IMR-90 (cell line): ENCODE measurements around the gene HAUS7. TPM values are rescaled to one million over a fixed set of nuclear protein-coding genes. Genes with fewer than 3 reads are reported as not detected.

Experiments used
- ATAC-seq: fragments of 200-7000 bp; cut with Tn5 transposase; 2 replicates; pipeline ENCODE4 v1.9.1; 2020; ENCODE audit warnings: low read depth, mild to moderate bottlenecking, moderate library complexity
- BruUV-seq: library from RNA; stranded (reverse); fragments of 400-500 nt; replicated peaks from 2 replicates; lab custom pipeline; 2021; lab: Mats Ljungman, UMichigan
- CTCF ChIA-PET: fragments of 300-600 bp; formaldehyde crosslinking; extraction: SDS; loops from one replicate; lab custom pipeline; 2021; ENCODE audit warnings: antibody characterized with exemption; lab: Yijun Ruan, JAX
- POLR2A ChIA-PET: fragments of 300-600 bp; sonication (Branson Sonifier 250); formaldehyde crosslinking; loops from one replicate; lab custom pipeline; 2022; ENCODE audit warnings: antibody characterized with exemption; ENCODE audit not compliant: unreplicated experiment; lab: Charles Lee
- DNase-seq: peaks from one replicate; pipeline ENCODE4 v3.0.0; 2013
- H2AFZ ChIP-seq: replicated peaks from 2 replicates; pipeline ENCODE3; 2013; ENCODE audit warnings: low read length, mild to moderate bottlenecking; ENCODE audit not compliant: poor library complexity
- H2AK5ac ChIP-seq: 2 replicates; pipeline ENCODE4 v1.6.1; 2013; ENCODE audit warnings: low read depth, low read length, inconsistent platforms
- H2AK9ac ChIP-seq: replicated peaks from 2 replicates; pipeline ENCODE3; 2013; ENCODE audit warnings: mild to moderate bottlenecking, low read depth, low read length, moderate library complexity; ENCODE audit not compliant: poor library complexity
- H2BK120ac ChIP-seq: 2 replicates; pipeline ENCODE4 v1.6.1; 2013; ENCODE audit warnings: low read depth, low read length, inconsistent platforms
- H2BK15ac ChIP-seq: 3 replicates; pipeline ENCODE4 v1.6.1; 2013; ENCODE audit warnings: low read depth, low read length, inconsistent platforms
- H2BK20ac ChIP-seq: 2 replicates; pipeline ENCODE4 v1.6.1; 2013; ENCODE audit warnings: low read depth, mild to moderate bottlenecking, inconsistent platforms, low read length, moderate library complexity
- H2BK5ac ChIP-seq: 2 replicates; pipeline ENCODE4 v1.6.1; 2013; ENCODE audit warnings: mild to moderate bottlenecking, low read depth, low read length, inconsistent platforms; ENCODE audit not compliant: poor library complexity, severe bottlenecking
- H3K14ac ChIP-seq: replicated peaks from 2 replicates; pipeline ENCODE4 v1.6.1; 2013; ENCODE audit warnings: low read depth, low read length, inconsistent platforms
- H3K18ac ChIP-seq: 2 replicates; pipeline ENCODE4 v1.6.1; 2013; ENCODE audit warnings: low read depth, low read length, control low read depth
- H3K23ac ChIP-seq: 2 replicates; pipeline ENCODE4 v1.6.1; 2013; ENCODE audit warnings: low read depth, low read length, inconsistent platforms
- H3K27ac ChIP-seq: 2 replicates; pipeline ENCODE4 v1.5.1; 2013; ENCODE audit warnings: mild to moderate bottlenecking, control low read depth, low read length; ENCODE audit not compliant: insufficient read depth
- H3K27me3 ChIP-seq: 2 replicates; pipeline ENCODE4 v1.6.1; 2013; ENCODE audit warnings: low read length; ENCODE audit not compliant: control insufficient read depth, insufficient read depth
- H3K36me3 ChIP-seq: 2 replicates; pipeline ENCODE4 v1.6.1; 2013; ENCODE audit warnings: low read length, mixed read lengths; ENCODE audit not compliant: control insufficient read depth, insufficient read depth
- H3K4ac ChIP-seq: 2 replicates; pipeline ENCODE4 v1.6.1; 2013; ENCODE audit warnings: low read depth, low read length, inconsistent platforms
- H3K4me1 ChIP-seq: 2 replicates; pipeline ENCODE4 v1.6.1; 2013; ENCODE audit warnings: low read length, mixed read lengths; ENCODE audit not compliant: control insufficient read depth, insufficient read depth
- H3K4me2 ChIP-seq: 2 replicates; pipeline ENCODE4 v1.6.1; 2013; ENCODE audit warnings: low read depth, mild to moderate bottlenecking, control low read depth, low read length, moderate library complexity
- H3K4me3 ChIP-seq: 2 replicates; pipeline ENCODE4 v1.5.1; 2013; ENCODE audit warnings: low read depth, mild to moderate bottlenecking, control low read depth, low read length, moderate library complexity; ENCODE audit not compliant: insufficient read depth
- H3K56ac ChIP-seq: 2 replicates; pipeline ENCODE4 v1.6.1; 2013; ENCODE audit warnings: low read length, inconsistent platforms; ENCODE audit not compliant: insufficient read depth; ENCODE audit errors: extremely low read depth
- H3K79me1 ChIP-seq, 2 experiments: 2 replicates each; pipeline ENCODE4 v1.6.1; 2013; ENCODE audit warnings: low read length in 2 of 2, inconsistent platforms in 1 of 2, low read depth in 1 of 2
- H3K9ac ChIP-seq: 2 replicates; pipeline ENCODE4 v1.6.1; 2013; ENCODE audit warnings: low read depth, low read length, control low read depth
- H3K9me1 ChIP-seq: 2 replicates; pipeline ENCODE4 v1.6.1; 2013; ENCODE audit warnings: low read length, inconsistent platforms; ENCODE audit not compliant: insufficient read depth
- H3K9me3 ChIP-seq: 2 replicates; pipeline ENCODE4 v1.6.1; 2013; ENCODE audit warnings: low read length; ENCODE audit not compliant: control insufficient read depth, insufficient read depth
- H4K20me1 ChIP-seq: 2 replicates; pipeline ENCODE4 v1.6.1; 2013; ENCODE audit warnings: low read length, inconsistent platforms; ENCODE audit not compliant: insufficient read depth
- H4K5ac ChIP-seq: 2 replicates; pipeline ENCODE4 v1.6.1; 2013; ENCODE audit warnings: mild to moderate bottlenecking, low read depth, low read length, control low read depth
- H4K8ac ChIP-seq, 2 experiments: 2 replicates each; pipeline ENCODE4 v1.6.1; 2013; ENCODE audit warnings: low read depth in 2 of 2, low read length in 2 of 2, control low read depth in 1 of 2, inconsistent platforms in 1 of 2
- H4K91ac ChIP-seq: 2 replicates; pipeline ENCODE4 v1.6.1; 2013; ENCODE audit warnings: low read depth, low read length, inconsistent platforms; ENCODE audit not compliant: insufficient read depth
- CEBPB ChIP-seq: IDR thresholded peaks from 2 replicates; pipeline ENCODE4 v1.6.1; 2012; ENCODE audit warnings: low read depth, low read length, improper control_type of control experiment
- MXI1 ChIP-seq: IDR thresholded peaks from 2 replicates; pipeline ENCODE4 v1.6.1; 2012; ENCODE audit warnings: low read depth, mild to moderate bottlenecking, low read length, moderate library complexity, borderline replicate concordance
- NFE2L2 ChIP-seq: fragments of 150-350 bp; IDR thresholded peaks from 2 replicates; pipeline ENCODE4 v1.6.1; 2016; ENCODE audit warnings: low read depth, mild to moderate bottlenecking, low read length
- RFX5 ChIP-seq: IDR thresholded peaks from 2 replicates; pipeline ENCODE4 v1.8.0; 2012; ENCODE audit warnings: low read depth, mild to moderate bottlenecking, low read length, moderate library complexity
- SMC3 ChIP-seq: fragments of 150-350 bp; IDR thresholded peaks from 2 replicates; pipeline ENCODE4 v1.6.1; 2016; ENCODE audit warnings: low read depth, mild to moderate bottlenecking, antibody characterized with exemption, low read length, moderate library complexity
- USF2 ChIP-seq: fragments of 150-350 bp; IDR thresholded peaks from 2 replicates; pipeline ENCODE4 v1.6.1; 2017; ENCODE audit warnings: mild to moderate bottlenecking, antibody characterized with exemption, low read length, low read depth
- WGBS, 2 experiments: methylation state at CpG; one replicate each; pipeline versions ENCODE4 v1.1.5 to v1.1.7; 2013; ENCODE audit warnings: missing lambda C conversion rate in 2 of 2; ENCODE audit not compliant: insufficient read length in 1 of 2; ENCODE audit errors: extremely low coverage in 2 of 2; 5-methylcytosine and 5-hydroxymethylcytosine counted together
- dilution Hi-C: fragments of 300-500 bp; cut with HindIII; formaldehyde crosslinking; loops from one replicate; pipeline ENCODE4 v1.14.3; 2018; ENCODE audit warnings: low sequenced_read_pairs; ENCODE audit not compliant: unreplicated experiment
- in situ Hi-C: fragments of 300-500 bp; cut with MboI; formaldehyde crosslinking; loops from 3 replicates; pipeline ENCODE4 v1.14.3; 2019; ENCODE audit warnings: low sequenced_read_pairs, inconsistent platforms, mixed read lengths
- intact Hi-C: fragments of 100-400 bp; cut with micrococcal nuclease; formaldehyde crosslinking; loops from 2 replicates; pipeline ENCODE4 v1.10.0; 2022
- polyA plus RNA-seq, 3 experiments: library from polyadenylated mRNA; depleted of rRNA; stranded (reverse); fragments of >200 nt; gene quantifications; 2 replicates each; pipeline ENCODE4 v1.2.3, GENCODE V29; 2012; ENCODE audit warnings: low replicate concordance in 1 of 3
- total RNA-seq: library from RNA; depleted of rRNA; stranded (reverse); fragments of >200 nt; gene quantifications from 2 replicates; pipeline ENCODE4 v1.2.3, GENCODE V29; 2012

Gene HAUS7
- total and polyA plus RNA-seq, 2 of the 4 experiments (the other 2 are of a cell fraction), result 10.8 to 25.9 TPM

- H3K9me1 ChIP-seq, result peaks cover 8% of the 10 kb centered on the region
- no peaks in the 10 kb centered on the region for H3K36me3 ChIP-seq
- no peak overlapping the region for H2BK120ac ChIP-seq
- H3K27me3 ChIP-seq, result no peaks in the 10 kb centered on the region
- H3K18ac ChIP-seq, result no peak overlapping the region
- H3K4me2 ChIP-seq, result no peak overlapping the region
- 73% methylated on average over 5 of the region's 12 CpGs; no CpG with 5 or more reads in 1 of the 2 experiments for WGBS, 2 experiments
- no peak overlapping the region for H2BK15ac ChIP-seq
- no peak overlapping the region for H3K23ac ChIP-seq
- H3K4ac ChIP-seq, result no peak overlapping the region
- no peak overlapping the region for H2AFZ ChIP-seq
- H4K20me1 ChIP-seq, result no peaks in the 10 kb centered on the region
- DNase-seq, result no peak
- intact Hi-C loops, result no loop called here
- dilution Hi-C loops, result no loop called here
- TF ChIP-seq USF2, result no peak
- no peak for TF ChIP-seq SMC3
- TF ChIP-seq CEBPB, result no peak
- no peak for TF ChIP-seq RFX5
- no peak for TF ChIP-seq NFE2L2
- no peak for TF ChIP-seq MXI1
- in situ Hi-C loops, result no loop called here
- no peak overlapping the region for H3K14ac ChIP-seq
- no peak overlapping the region for H2AK5ac ChIP-seq
- no peak overlapping the region for H3K56ac ChIP-seq
- no peak overlapping the region for H4K91ac ChIP-seq
- ChIA-PET CTCF (no interaction called here), POLR2A (no interaction called here)
- no peak overlapping the region for H3K27ac ChIP-seq
- no peak overlapping the region for H2AK9ac ChIP-seq
- no peaks in the 10 kb centered on the region; the same call in 1 of the 2 replicates for H3K9me3 ChIP-seq
- H2BK20ac ChIP-seq, result no peak overlapping the region
- H3K4me3 ChIP-seq, result no peak overlapping the region
- peaks cover 0 to 12% of the 10 kb centered on the region in 2 experiments; a peak in 2 of 4 replicates for H3K79me1 ChIP-seq
- peaks cover 32% of the 10 kb centered on the region for H3K4me1 ChIP-seq
- no peak overlapping the region for H3K9ac ChIP-seq
- no peak overlapping the region for H4K5ac ChIP-seq
- BruUV-seq, result no TSS peak
- no peak for ATAC-seq
- H4K8ac ChIP-seq, result no peak overlapping the region
- no peak overlapping the region for H2BK5ac ChIP-seq
These were observed 22.2 kb upstream of the HAUS7 start for GRCh38 chrX:153492543-153492942.
